A673 (cell line): ENCODE results near the gene FKBP11.

Experiments
- EZH2 ChIP-seq: fragments of 200-600 bp; sonication (generic); IDR thresholded peaks from 2 replicates; pipeline ENCODE4 v1.6.1; 2017; ENCODE audit warnings: borderline replicate concordance, low read depth, mild to moderate bottlenecking, mixed read lengths, antibody characterized with exemption, low read length; ENCODE audit not compliant: poor library complexity, severe bottlenecking
- TF ChIP-seq, protein P1 (sequence below): fragments of 300-800, 200-600 bp; sonication (generic); conservative IDR thresholded peaks from 2 replicates; pipeline ENCODE4 v1.5.1; 2017; ENCODE audit warnings: low read depth, mild to moderate bottlenecking, antibody characterized with exemption, low read length, moderate library complexity, mixed read lengths

DNA sequence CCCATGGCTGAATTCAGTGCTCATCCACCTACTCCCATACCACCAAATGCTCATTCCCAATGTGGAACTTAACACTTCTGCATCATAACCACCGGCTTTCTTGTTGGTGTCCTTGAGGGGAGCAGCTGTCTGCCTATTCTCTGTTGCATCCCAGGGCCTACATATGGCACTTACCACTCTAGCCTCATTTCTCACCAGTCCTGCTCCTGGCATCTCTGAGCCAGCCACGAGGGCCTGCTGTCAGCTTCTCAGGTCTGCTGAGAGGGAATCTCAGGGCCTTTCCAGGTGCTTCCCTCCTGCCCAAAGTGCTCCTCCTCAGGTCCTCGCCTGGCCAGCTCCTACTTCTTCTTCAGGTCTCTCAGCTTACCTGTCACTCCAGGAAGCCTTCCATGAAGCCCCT is 35.6 kb downstream of the FKBP11 start:
- TF ChIP-seq EZH2 = no peak
- TF ChIP-seq, protein P1, sequence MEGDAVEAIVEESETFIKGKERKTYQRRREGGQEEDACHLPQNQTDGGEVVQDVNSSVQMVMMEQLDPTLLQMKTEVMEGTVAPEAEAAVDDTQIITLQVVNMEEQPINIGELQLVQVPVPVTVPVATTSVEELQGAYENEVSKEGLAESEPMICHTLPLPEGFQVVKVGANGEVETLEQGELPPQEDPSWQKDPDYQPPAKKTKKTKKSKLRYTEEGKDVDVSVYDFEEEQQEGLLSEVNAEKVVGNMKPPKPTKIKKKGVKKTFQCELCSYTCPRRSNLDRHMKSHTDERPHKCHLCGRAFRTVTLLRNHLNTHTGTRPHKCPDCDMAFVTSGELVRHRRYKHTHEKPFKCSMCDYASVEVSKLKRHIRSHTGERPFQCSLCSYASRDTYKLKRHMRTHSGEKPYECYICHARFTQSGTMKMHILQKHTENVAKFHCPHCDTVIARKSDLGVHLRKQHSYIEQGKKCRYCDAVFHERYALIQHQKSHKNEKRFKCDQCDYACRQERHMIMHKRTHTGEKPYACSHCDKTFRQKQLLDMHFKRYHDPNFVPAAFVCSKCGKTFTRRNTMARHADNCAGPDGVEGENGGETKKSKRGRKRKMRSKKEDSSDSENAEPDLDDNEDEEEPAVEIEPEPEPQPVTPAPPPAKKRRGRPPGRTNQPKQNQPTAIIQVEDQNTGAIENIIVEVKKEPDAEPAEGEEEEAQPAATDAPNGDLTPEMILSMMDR = no peak
